Dermis lymphatic vessel endothelial cell (primary cell): ENCODE data around the gene VSX1. TPM values are rescaled to one million over a fixed set of nuclear protein-coding genes. Genes with fewer than 3 reads are reported as not detected.

Source experiments
- total RNA-seq: library from RNA; depleted of rRNA; stranded (reverse); fragments of >200 nt; gene quantifications from 2 replicates; pipeline ENCODE4 v1.2.1, GENCODE V29; 2014

Gene VSX1
- total RNA-seq: not detected in 2 replicates

DNA sequence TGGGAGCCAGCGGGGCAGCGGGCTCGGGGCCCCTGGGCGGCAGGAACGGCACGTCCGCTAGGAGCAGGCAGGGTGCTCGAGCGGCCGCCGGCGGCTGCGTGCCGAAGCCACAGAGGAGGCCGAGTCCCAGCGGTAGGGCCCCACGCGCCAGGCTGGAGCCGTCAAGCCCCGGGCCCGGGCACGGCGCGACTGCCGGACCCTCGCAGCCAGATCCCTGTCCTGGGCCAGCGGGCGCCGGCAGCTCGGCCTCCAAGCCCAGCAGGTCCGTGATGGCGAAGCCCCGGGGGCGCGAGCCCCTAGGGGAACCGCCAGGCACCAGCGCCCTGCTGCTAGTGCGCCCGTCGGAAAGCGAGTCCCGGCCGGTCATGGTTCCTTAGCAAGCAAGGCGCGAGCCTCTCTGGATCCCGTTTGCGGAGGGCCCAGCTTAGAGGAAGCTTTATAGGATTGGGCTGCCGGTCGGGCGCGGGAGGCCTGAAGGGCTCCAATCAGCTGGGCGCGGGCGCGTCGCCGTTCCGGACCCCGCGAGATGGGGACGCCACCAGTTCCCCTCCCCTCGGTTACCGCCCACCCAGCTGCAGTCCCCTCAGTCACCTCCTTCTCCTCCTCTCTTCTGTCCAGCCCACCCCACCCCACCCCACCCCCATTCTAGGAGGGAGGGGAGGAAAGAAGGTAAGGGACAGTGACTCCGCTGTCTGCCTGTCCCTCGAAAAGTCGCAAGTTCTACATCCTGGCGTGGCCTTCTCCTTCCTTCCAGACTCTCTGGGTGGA is at the start of gene VSX1:
Gene VSX1 (minus strand): TSS at position 412 of the 768 bp plus-strand sequence. CDS start 45 bp downstream, at position 367.

DNA sequence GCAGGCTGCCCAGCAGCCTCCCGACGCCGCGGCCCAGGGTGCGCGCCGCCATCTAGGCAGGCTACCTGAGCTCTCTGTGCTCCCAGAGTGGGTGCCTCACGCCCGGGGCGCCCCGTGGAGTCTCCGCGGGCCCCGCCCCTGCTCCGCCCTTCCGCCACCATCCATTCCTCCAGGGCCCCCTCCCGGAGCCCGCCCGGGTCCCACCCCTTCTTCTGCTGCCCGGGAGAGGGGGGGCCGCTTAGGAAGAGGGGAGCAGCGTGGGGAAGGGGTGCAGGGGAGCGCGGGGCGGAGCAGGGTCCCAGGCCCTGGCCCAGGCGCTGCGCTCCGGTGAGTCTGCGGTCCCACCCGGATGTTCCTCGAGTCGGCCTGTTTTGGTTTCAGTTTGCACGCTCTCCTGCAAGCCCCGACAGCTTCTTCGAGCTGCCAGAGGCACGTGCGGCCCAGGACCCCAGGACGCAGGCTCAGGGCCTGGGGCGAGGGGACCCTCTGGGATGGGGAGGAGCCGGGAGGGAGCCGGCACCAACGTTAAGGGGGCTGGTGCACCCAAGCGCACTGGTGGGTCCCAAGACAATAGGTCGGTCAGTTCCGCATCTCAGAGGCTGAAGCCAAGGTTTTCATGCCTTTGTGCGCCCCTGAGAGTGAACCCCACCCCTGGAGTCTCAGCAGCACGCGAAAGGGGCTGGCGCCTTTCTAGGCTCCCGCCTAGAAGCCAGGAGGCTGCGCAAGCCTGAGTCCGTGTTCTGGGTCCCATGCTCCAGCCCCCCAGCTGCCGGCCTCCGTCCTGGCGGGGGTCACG is 23.7 kb downstream of the VSX1 start, which contains the start of gene ACSS1:
Gene ACSS1 (minus strand): TSS at position 89 of the 796 bp plus-strand sequence. CDS start 37 bp downstream, at position 52.

Other genes starting within 250 kb of the VSX1 start
- not detected in 2 replicates for gene CST7, start 132.9 kb downstream of the VSX1 start, total RNA-seq
- 70.7 and 72.9 TPM in 2 replicates for gene APMAP, start 89.4 kb downstream of the VSX1 start, total RNA-seq
- 8.5 and 9.8 TPM in 2 replicates for gene ACSS1, start 24.0 kb downstream of the VSX1 start, total RNA-seq
- gene ENTPD6, start 113.6 kb upstream of the VSX1 start, total RNA-seq: 33.9 and 35.0 TPM in 2 replicates
- gene PYGB, start 165.9 kb upstream of the VSX1 start, total RNA-seq: 72.1 and 72.4 TPM in 2 replicates